OCI-LY3 (cell line): Measurements from ENCODE around the gene PSG4.
"Not testable (repeated sequence)": the region's sequence is repeated elsewhere in the genome, so short reads cannot be mapped to it uniquely, and the experiment has no call there.

Source experiments
- H2AFZ ChIP-seq: fragments of 200-600, 300-600 bp; shearing (Covaris generic); 2 replicates; pipeline ENCODE4 v1.6.0; 2014; ENCODE audit warnings: antibody characterized with exemption, low read depth, low read length
- H3K27ac ChIP-seq: fragments of 200-600, 300-600 bp; sonication (generic); 2 replicates; pipeline ENCODE4 v1.5.1; 2014; ENCODE audit warnings: mild to moderate bottlenecking, low read length, moderate library complexity, mixed read lengths
- H3K27me3 ChIP-seq: fragments of 200-600, 300-600 bp; sonication (generic); 2 replicates; pipeline ENCODE4 v1.6.1; 2014; ENCODE audit warnings: low read depth, low read length, mixed read lengths
- H3K36me3 ChIP-seq: fragments of 200-600, 300-600 bp; sonication (generic); replicated peaks from 2 replicates; pipeline ENCODE3; 2014; ENCODE audit warnings: low read depth, low read length, mixed read lengths
- H3K4me1 ChIP-seq: fragments of 300-600, 200-600 bp; sonication (generic); 2 replicates; pipeline ENCODE4 v1.6.1; 2014; ENCODE audit warnings: low read length, mixed read lengths
- H3K4me2 ChIP-seq: fragments of 200-600, 300-600 bp; sonication (generic); 2 replicates; pipeline ENCODE4 v1.6.1; 2014; ENCODE audit warnings: low read length, mixed read lengths
- H3K4me3 ChIP-seq: fragments of 300-600, 200-600 bp; sonication (generic); 2 replicates; pipeline ENCODE4 v1.5.1; 2014; ENCODE audit warnings: antibody characterized with exemption, mild to moderate bottlenecking, low read length, moderate library complexity
- H3K79me2 ChIP-seq: fragments of 300-600, 200-600 bp; shearing (Covaris generic); 2 replicates; pipeline ENCODE4 v1.6.1; 2014; ENCODE audit warnings: mild to moderate bottlenecking, low read length, mixed read lengths
- H3K9ac ChIP-seq: fragments of 300-600, 200-600 bp; shearing (Covaris generic); 2 replicates; pipeline ENCODE4 v1.6.0; 2014; ENCODE audit warnings: mild to moderate bottlenecking, low read length, moderate library complexity
- H3K9me3 ChIP-seq: fragments of 200-600, 300-600 bp; shearing (Covaris generic); 2 replicates; pipeline ENCODE4 v1.6.1; 2014; ENCODE audit warnings: low read length, mixed read lengths; ENCODE audit not compliant: insufficient read depth
- H4K20me1 ChIP-seq: fragments of 200-600, 300-600 bp; sonication (generic); 2 replicates; pipeline ENCODE4 v1.6.1; 2016; ENCODE audit warnings: low read length, mixed read lengths; ENCODE audit not compliant: insufficient read depth
- CTCF ChIP-seq: fragments of 200-600, 300-600 bp; sonication (generic); IDR thresholded peaks from 2 replicates; pipeline ENCODE4 v1.5.1; 2014; ENCODE audit warnings: antibody characterized with exemption, low read length, low read depth
- EZH2phosphoT487 ChIP-seq: fragments of 200-600 bp; shearing (Covaris generic); IDR thresholded peaks from 2 replicates; pipeline ENCODE4 v1.6.1; 2018; ENCODE audit warnings: antibody characterized with exemption, mixed run types, low read depth

Gene PSG4

GRCh38 chr19:43229315-43229714 lies 23.9 kb upstream of the PSG4 start:
- no peaks in the 10 kb centered on the region for H3K79me2 ChIP-seq
- no peaks in the 10 kb centered on the region for H3K36me3 ChIP-seq
- no peak overlapping the region for H3K9ac ChIP-seq
- H3K4me2 ChIP-seq = no peak overlapping the region
- no peaks in the 10 kb centered on the region for H4K20me1 ChIP-seq
- no peaks in the 10 kb centered on the region for H3K9me3 ChIP-seq
- TF ChIP-seq CTCF (peak; percentile 65), EZH2phosphoT487 (no peak)
- H3K27me3 ChIP-seq = no peaks in the 10 kb centered on the region; the same call in 1 of the 2 replicates
- no peak overlapping the region for H3K4me3 ChIP-seq
- H2AFZ ChIP-seq = no peak overlapping the region
- 0 out of 2 replicates have a peak, but pooled peaks cover 2% of the 10 kb centered on the region for H3K4me1 ChIP-seq
- H3K27ac ChIP-seq = no peak overlapping the region

- not testable (repeated sequence) for H3K27me3 ChIP-seq, H3K4me1 ChIP-seq, H2AFZ ChIP-seq, H3K27ac ChIP-seq, H3K4me2 ChIP-seq, H3K9ac ChIP-seq, H4K20me1 ChIP-seq, H3K9me3 ChIP-seq, H3K36me3 ChIP-seq, H3K4me3 ChIP-seq, H3K79me2 ChIP-seq
Observed at GRCh38 chr19:43228730-43229129, 23.3 kb upstream of the PSG4 start.

- H4K20me1 ChIP-seq, H3K9me3 ChIP-seq, H2AFZ ChIP-seq, H3K36me3 ChIP-seq, H3K4me1 ChIP-seq, H3K79me2 ChIP-seq, H3K27me3 ChIP-seq, H3K4me2 ChIP-seq, H3K4me3 ChIP-seq, H3K27ac ChIP-seq, H3K9ac ChIP-seq: not testable (repeated sequence)
- peak; percentile 28 for TF ChIP-seq CTCF
Observed at GRCh38 chr19:43226986-43227385, 21.5 kb upstream of the PSG4 start.

- H3K27me3 ChIP-seq = no peaks in the 10 kb centered on the region; the same call in 1 of the 2 replicates
- no peak overlapping the region for H3K27ac ChIP-seq
- H2AFZ ChIP-seq = no peak overlapping the region
- H3K4me2 ChIP-seq = no peak overlapping the region
- H3K79me2 ChIP-seq = no peaks in the 10 kb centered on the region
- H3K36me3 ChIP-seq = no peaks in the 10 kb centered on the region
- no peaks in the 10 kb centered on the region for H4K20me1 ChIP-seq
- H3K9ac ChIP-seq = no peak overlapping the region
- no peaks in the 10 kb centered on the region for H3K9me3 ChIP-seq
- TF ChIP-seq EZH2phosphoT487 (no peak), CTCF (no peak)
- H3K4me1 ChIP-seq = 0 out of 2 replicates have a peak, but pooled peaks cover 3% of the 10 kb centered on the region
- no peak overlapping the region for H3K4me3 ChIP-seq
Observed at GRCh38 chr19:43224855-43225253, 19.4 kb upstream of the PSG4 start.

GRCh38 chr19:43224201-43224854 lies 18.9 kb upstream of the PSG4 start:
- H3K36me3 ChIP-seq, H3K27me3 ChIP-seq, H4K20me1 ChIP-seq, H3K9ac ChIP-seq, H3K27ac ChIP-seq, H2AFZ ChIP-seq, H3K4me3 ChIP-seq, H3K79me2 ChIP-seq, H3K4me1 ChIP-seq, H3K9me3 ChIP-seq, H3K4me2 ChIP-seq: not testable (repeated sequence)

- H3K27ac ChIP-seq, H2AFZ ChIP-seq: not testable (repeated sequence)
Observed at GRCh38 chr19:43221891-43222290, 16.5 kb upstream of the PSG4 start.

GRCh38 chr19:43219136-43219535 lies 13.7 kb upstream of the PSG4 start:
- H3K9me3 ChIP-seq, H3K4me3 ChIP-seq, H2AFZ ChIP-seq, H3K36me3 ChIP-seq, H4K20me1 ChIP-seq, H3K4me1 ChIP-seq, H3K27ac ChIP-seq, H3K79me2 ChIP-seq, H3K4me2 ChIP-seq, H3K9ac ChIP-seq: not testable (repeated sequence)
- peaks cover 12% of the 10 kb centered on the region; the same call in 1 of the 2 replicates for H3K27me3 ChIP-seq

More at GRCh38 chr19:43221891-43222290, 16.5 kb upstream of the PSG4 start:
- H3K9ac ChIP-seq, H3K4me3 ChIP-seq, H3K36me3 ChIP-seq, H3K27me3 ChIP-seq, H3K79me2 ChIP-seq, H4K20me1 ChIP-seq, H3K4me2 ChIP-seq, H3K9me3 ChIP-seq, H3K4me1 ChIP-seq: not testable (repeated sequence)
